B cell (primary cell): ENCODE measurements around the gene PAPSS2. TPM values are rescaled to one million over a fixed set of nuclear protein-coding genes. Genes with fewer than 3 reads are reported as not detected.

Source experiments
- ATAC-seq: fragments of 200-7000 bp; cut with Tn5 transposase; one replicate; pipeline ENCODE4 v1.10.0; 2021; ENCODE audit warnings: low read depth, mild to moderate bottlenecking, moderate number of reproducible peaks, moderate library complexity
- CTCF ChIA-PET: fragments of 350-600 bp; sonication (Branson Sonifier 250); formaldehyde crosslinking; loops from one replicate; lab custom pipeline; 2021; ENCODE audit warnings: antibody characterized with exemption, inconsistent platforms; lab: Charles Lee
- POLR2A ChIA-PET: fragments of 350-600 bp; sonication (Branson Sonifier 250); formaldehyde crosslinking; loops from one replicate; lab custom pipeline; 2021; ENCODE audit warnings: antibody characterized with exemption; lab: Charles Lee
- DNase-seq: peaks from one replicate; pipeline ENCODE4 v3.0.0; 2013
- H2AFZ ChIP-seq: 2 replicates; pipeline ENCODE4 v1.6.1; 2012; ENCODE audit warnings: mild to moderate bottlenecking, low read depth, low read length; ENCODE audit not compliant: insufficient read depth, poor library complexity, severe bottlenecking
- H3K27ac ChIP-seq, 2 donors: 1 replicate in 1 of 2; 2 replicates in 1 of 2; pipeline ENCODE4 v1.5.1; 2012 to 2013; ENCODE audit warnings: low read length in 2 of 2, mild to moderate bottlenecking in 2 of 2, moderate library complexity in 1 of 2
- H3K27me3 ChIP-seq, 4 experiments: fragments of 200-600 bp in 1 of 4; sonication (generic) in 1 of 4; replicated peaks in 1 of 4; 1 replicate in 2 of 4; 2 replicates in 2 of 4; pipeline versions ENCODE4 v1.6.1 to v1.7.0; 2013 to 2016; ENCODE audit warnings: low read length in 3 of 4, mild to moderate bottlenecking in 2 of 4, mixed read lengths in 1 of 4, moderate library complexity in 1 of 4; ENCODE audit not compliant: insufficient read depth in 4 of 4, control insufficient read depth in 3 of 4; ENCODE audit errors: control extremely low read depth in 1 of 4
- H3K36me3 ChIP-seq, 2 experiments: replicated peaks in 1 of 2; 1 replicate in 1 of 2; 2 replicates in 1 of 2; pipeline versions ENCODE4 v1.6.1 to v1.7.1; 2013; ENCODE audit warnings: low read length in 1 of 2; ENCODE audit not compliant: insufficient read depth in 2 of 2, control insufficient read depth in 1 of 2; ENCODE audit errors: control extremely low read depth in 1 of 2, extremely low read depth in 1 of 2
- H3K4me1 ChIP-seq, 2 donors: fragments of 200-600 bp in 1 of 2; sonication (generic) in 1 of 2; 1 replicate in 1 of 2; 2 replicates in 1 of 2; pipeline versions ENCODE4 v1.5.1 to v1.6.1; 2013 to 2017; ENCODE audit warnings: low read length in 2 of 2; ENCODE audit not compliant: control insufficient read depth in 2 of 2, insufficient read depth in 2 of 2
- H3K4me2 ChIP-seq: replicated peaks from 2 replicates; pipeline ENCODE3; 2012; ENCODE audit warnings: mild to moderate bottlenecking, low read depth, low read length; ENCODE audit not compliant: poor library complexity, severe bottlenecking
- H3K4me3 ChIP-seq, 5 experiments: fragments of 200-600 bp in 1 of 5; sonication (generic) in 1 of 5; 1 replicate in 3 of 5; 2 replicates in 2 of 5; pipeline versions ENCODE4 v1.5.1 to v1.7.0; 2011 to 2016; ENCODE audit warnings: low read length in 4 of 5, mild to moderate bottlenecking in 4 of 5, low read depth in 2 of 5, control low read depth in 1 of 5, moderate library complexity in 1 of 5; ENCODE audit not compliant: insufficient read depth in 1 of 5; ENCODE audit errors: control extremely low read depth in 1 of 5, extremely low read depth in 1 of 5
- H3K79me2 ChIP-seq: fragments of 200-600 bp; sonication (generic); one replicate; pipeline ENCODE4 v1.6.0; 2016; ENCODE audit warnings: low read length; ENCODE audit not compliant: control insufficient read depth, insufficient read depth
- H3K9ac ChIP-seq: fragments of 200-600 bp; sonication (generic); 2 replicates; pipeline ENCODE4 v1.6.1; 2017; ENCODE audit warnings: mild to moderate bottlenecking, low read length, moderate library complexity
- H3K9me3 ChIP-seq, 3 donors: one replicate each; pipeline versions ENCODE4 v1.6.1 to v1.7.1; 2013; ENCODE audit warnings: low read length in 2 of 3; ENCODE audit not compliant: control insufficient read depth in 2 of 3, insufficient read depth in 1 of 3; ENCODE audit errors: control extremely low read depth in 1 of 3
- H4K20me1 ChIP-seq: 2 replicates; pipeline ENCODE4 v1.6.0; 2012; ENCODE audit warnings: mild to moderate bottlenecking, low read length; ENCODE audit not compliant: insufficient read depth, control insufficient read depth, poor library complexity, severe bottlenecking
- H3K27ac Mint-ChIP-seq: one replicate; pipeline ENCODE4 v1.8.0; 2021; ENCODE audit warnings: mixed read lengths
- H3K27me3 Mint-ChIP-seq: one replicate; pipeline ENCODE4 v1.8.0; 2021; ENCODE audit warnings: mixed read lengths
- H3K4me1 Mint-ChIP-seq: one replicate; pipeline ENCODE4 v1.8.0; 2021; ENCODE audit warnings: mixed read lengths
- H3K4me3 Mint-ChIP-seq: one replicate; pipeline ENCODE4 v1.8.0; 2021; ENCODE audit warnings: mixed read lengths
- H3K9me3 Mint-ChIP-seq: one replicate; pipeline ENCODE4 v1.8.0; 2022; ENCODE audit warnings: mixed read lengths; ENCODE audit not compliant: insufficient read depth
- EZH2 ChIP-seq: IDR thresholded peaks from 2 replicates; pipeline ENCODE4 v1.6.1; 2012; ENCODE audit warnings: borderline replicate concordance, low read depth, mild to moderate bottlenecking, moderate library complexity, low read length; ENCODE audit not compliant: insufficient read depth, poor library complexity, severe bottlenecking
- WGBS: methylation state at CpG from one replicate; pipeline ENCODE4 v1.1.5; 2013; ENCODE audit warnings: missing lambda C conversion rate; ENCODE audit not compliant: insufficient coverage; 5-methylcytosine and 5-hydroxymethylcytosine counted together
- intact Hi-C: fragments of 100-400 bp; cut with micrococcal nuclease; formaldehyde crosslinking; loops from one replicate; pipeline ENCODE4 v1.10.0; 2022
- polyA plus RNA-seq: library from polyadenylated mRNA; depleted of rRNA; stranded (reverse); fragments of >200 nt; gene quantifications from 2 replicates; pipeline ENCODE4 v1.2.3, GENCODE V29; 2012
- total RNA-seq, 2 donors: library from RNA; stranded (reverse); fragments of 120-200 nt in 1 of 2; gene quantifications; 1 replicate in 1 of 2; 2 replicates in 1 of 2; pipeline versions ENCODE4 v1.2.3 to v1.2.4, GENCODE V29; 2013 to 2022
- TF ChIP-seq, protein P1 (sequence below): fragments of 200-600 bp; IDR thresholded peaks from one replicate; pipeline ENCODE4 v1.8.0; 2022; ENCODE audit warnings: antibody characterized with exemption, mild to moderate bottlenecking

PAPSS2 gene
- total and polyA plus RNA-seq, 2 donors (not counting 1 experiment from before 2014, with no cell fraction given) = not detected

DNA sequence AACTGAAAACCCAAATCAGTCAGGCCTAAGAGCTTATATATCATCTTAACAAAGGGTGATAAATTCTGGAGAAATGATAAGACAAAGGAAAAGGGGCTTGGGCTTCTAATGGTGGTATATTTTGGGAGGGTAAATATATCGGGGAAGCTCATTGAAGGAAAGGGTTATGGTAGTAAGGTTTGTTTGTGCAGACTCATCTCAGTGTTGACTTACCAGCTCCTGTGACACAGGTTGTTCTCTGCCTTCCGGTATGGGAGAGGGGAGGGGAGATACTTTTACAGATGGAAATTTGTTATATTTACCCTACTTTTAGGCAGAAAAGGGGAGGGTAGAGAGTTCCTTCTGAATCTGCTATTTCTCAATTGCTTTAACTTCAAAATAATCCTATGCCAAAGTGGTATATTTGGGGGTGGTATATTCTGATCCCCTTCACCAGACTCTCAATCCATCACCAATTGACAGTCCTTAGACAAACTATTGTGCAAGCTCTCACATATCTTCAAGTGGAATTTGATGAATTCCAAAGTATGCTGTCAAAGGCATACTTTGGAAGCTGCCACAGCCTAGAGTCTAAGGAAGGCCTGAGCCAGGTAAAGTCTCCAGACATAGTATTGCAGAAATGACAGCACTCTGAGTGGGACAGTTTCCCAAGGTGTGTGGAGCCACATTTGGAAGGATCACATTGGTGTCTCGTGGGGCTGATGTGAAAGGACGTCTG, 13.3 kb upstream of the PAPSS2 start:
- no peaks in the 10 kb centered on the region for H3K4me1 Mint-ChIP-seq

GRCh38 chr10:87646935-87647334, 12.7 kb upstream of the PAPSS2 start:
- no peak for TF ChIP-seq EZH2
- TF ChIP-seq, protein P1, sequence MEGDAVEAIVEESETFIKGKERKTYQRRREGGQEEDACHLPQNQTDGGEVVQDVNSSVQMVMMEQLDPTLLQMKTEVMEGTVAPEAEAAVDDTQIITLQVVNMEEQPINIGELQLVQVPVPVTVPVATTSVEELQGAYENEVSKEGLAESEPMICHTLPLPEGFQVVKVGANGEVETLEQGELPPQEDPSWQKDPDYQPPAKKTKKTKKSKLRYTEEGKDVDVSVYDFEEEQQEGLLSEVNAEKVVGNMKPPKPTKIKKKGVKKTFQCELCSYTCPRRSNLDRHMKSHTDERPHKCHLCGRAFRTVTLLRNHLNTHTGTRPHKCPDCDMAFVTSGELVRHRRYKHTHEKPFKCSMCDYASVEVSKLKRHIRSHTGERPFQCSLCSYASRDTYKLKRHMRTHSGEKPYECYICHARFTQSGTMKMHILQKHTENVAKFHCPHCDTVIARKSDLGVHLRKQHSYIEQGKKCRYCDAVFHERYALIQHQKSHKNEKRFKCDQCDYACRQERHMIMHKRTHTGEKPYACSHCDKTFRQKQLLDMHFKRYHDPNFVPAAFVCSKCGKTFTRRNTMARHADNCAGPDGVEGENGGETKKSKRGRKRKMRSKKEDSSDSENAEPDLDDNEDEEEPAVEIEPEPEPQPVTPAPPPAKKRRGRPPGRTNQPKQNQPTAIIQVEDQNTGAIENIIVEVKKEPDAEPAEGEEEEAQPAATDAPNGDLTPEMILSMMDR = no peak
- POLR2A ChIA-PET = no interaction called here
- Mint-ChIP-seq H3K27me3 (peaks cover 9% of the 10 kb centered on the region), H3K27ac (no peak overlapping the region), H3K9me3 (no peaks in the 10 kb centered on the region), H3K4me1 (no peaks in the 10 kb centered on the region), H3K4me3 (no peak overlapping the region)
- Histone ChIP-seq H3K36me3 (no peaks in the 10 kb centered on the region), H3K79me2 (no peaks in the 10 kb centered on the region), H3K27me3 (no peaks in the 10 kb centered on the region), H3K9me3 (no peaks in the 10 kb centered on the region), H3K27ac (no peak overlapping the region), H4K20me1 (no peaks in the 10 kb centered on the region), H3K4me1 (no peaks in the 10 kb centered on the region), H2AFZ (no peak overlapping the region), H3K4me2 (no peak overlapping the region), H3K4me3 (no peak overlapping the region), H3K9ac (no peak overlapping the region)
- 33% methylated on average over 1 of the region's 2 CpGs for WGBS
- no peak for ATAC-seq
- CTCF ChIA-PET = no interaction called here
- DNase-seq = no peak
- intact Hi-C loops = no loop called here

More for the DNA sequence above, 13.3 kb upstream of the PAPSS2 start:
- DNase-seq (no peak), ATAC-seq (no peak)
- Mint-ChIP-seq H3K9me3 (no peaks in the 10 kb centered on the region), H3K27me3 (peaks cover 3% of the 10 kb centered on the region), H3K27ac (no peak overlapping the region), H3K4me3 (no peak overlapping the region)
- intact Hi-C loops = no loop called here
- H4K20me1 ChIP-seq = no peaks in the 10 kb centered on the region
- ChIA-PET CTCF (no interaction called here), POLR2A (no interaction called here)
- H3K27me3 ChIP-seq = no peaks in the 10 kb centered on the region
- H3K27ac ChIP-seq = no peak overlapping the region
- H3K4me1 ChIP-seq = no peaks in the 10 kb centered on the region
- H3K9me3 ChIP-seq = no peaks in the 10 kb centered on the region
- no peak overlapping the region for H2AFZ ChIP-seq
- no peak overlapping the region for H3K4me3 ChIP-seq
- H3K79me2 ChIP-seq = no peaks in the 10 kb centered on the region
- no peaks in the 10 kb centered on the region for H3K36me3 ChIP-seq
- H3K4me2 ChIP-seq = no peak overlapping the region
- TF ChIP-seq EZH2 = no peak
- TF ChIP-seq, protein P1 = no peak
- H3K9ac ChIP-seq = no peak overlapping the region
- 60% methylated on average over 3 of the region's 4 CpGs for WGBS
